ENCODE measurements around the gene ZFHX3. TPM values are rescaled to one million over a fixed set of nuclear protein-coding genes. Genes with fewer than 3 reads are reported as not detected.

Gene ZFHX3
- total and polyA plus RNA-seq, 4 donors = 2.6 to 32.7 (median 14.7) TPM

GRCh38 chr16:73031984-73032383 is 15.9 kb downstream of the ZFHX3 start:
- 92 to 93% methylated on average over 9 of the region's 9 CpGs for WGBS, 2 donors
- no peaks in the 10 kb centered on the region for H3K27me3 ChIP-seq (ENCODE audit: control insufficient read depth in 3 of 3, insufficient read depth in 3 of 3, low read length in 2 of 3)
- H3K9me3 ChIP-seq (ENCODE audit: control insufficient read depth in 4 of 4, insufficient read depth in 3 of 4, low read length in 3 of 4) = no peaks in the 10 kb centered on the region
- no peak overlapping the region for H3K4me3 ChIP-seq
- DNase-seq = no peak
- no peak for ATAC-seq (ENCODE audit: insufficient read depth, low FRiP score)
- H3K36me3 ChIP-seq (ENCODE audit: control insufficient read depth in 4 of 4, insufficient read depth in 4 of 4, low read length in 4 of 4) = no peaks in the 10 kb centered on the region
- no peak overlapping the region for H3K9ac ChIP-seq (ENCODE audit: insufficient read depth in 1 of 2, low read length in 2 of 2)
- TF ChIP-seq CTCF (IDR thresholded peaks at IDR 0.05; ENCODE audit: control extremely low read depth, extremely low read depth) = no peak
- peaks cover 8 to 60% (median 19%) of the 10 kb centered on the region in 5 donors for H3K4me1 ChIP-seq (ENCODE audit: control insufficient read depth in 5 of 5, insufficient read depth in 5 of 5, low read length in 5 of 5)
- no peak overlapping the region for H3K27ac ChIP-seq (ENCODE audit: low read depth in 1 of 2, low read length in 1 of 2)

- no peaks in the 10 kb centered on the region for H3K9me3 ChIP-seq (ENCODE audit: control insufficient read depth in 4 of 4, insufficient read depth in 3 of 4, low read length in 3 of 4)
- 67 to 75% methylated on average over 21 of the region's 21 CpGs for WGBS, 2 donors
- ATAC-seq (ENCODE audit: insufficient read depth, low FRiP score) (no peak), DNase-seq (no peak)
- H3K4me3 ChIP-seq = no peak overlapping the region
- H3K36me3 ChIP-seq (ENCODE audit: control insufficient read depth in 4 of 4, insufficient read depth in 4 of 4, low read length in 4 of 4) = no peaks in the 10 kb centered on the region
- H3K27me3 ChIP-seq (ENCODE audit: control insufficient read depth in 3 of 3, insufficient read depth in 3 of 3, low read length in 2 of 3) = no peaks in the 10 kb centered on the region
- no peak overlapping the region for H3K9ac ChIP-seq (ENCODE audit: insufficient read depth in 1 of 2, low read length in 2 of 2)
- no peak overlapping the region for H3K27ac ChIP-seq (ENCODE audit: low read depth in 1 of 2, low read length in 1 of 2)
- TF ChIP-seq CTCF (IDR thresholded peaks at IDR 0.05; ENCODE audit: control extremely low read depth, extremely low read depth) = no peak
- peaks cover 1 to 55% (median 19%) of the 10 kb centered on the region in 5 donors for H3K4me1 ChIP-seq (ENCODE audit: control insufficient read depth in 5 of 5, insufficient read depth in 5 of 5, low read length in 5 of 5)
Measured at GRCh38 chr16:73031155-73031866, 16.6 kb downstream of the ZFHX3 start.

- DNase-seq (no peak), ATAC-seq (ENCODE audit: insufficient read depth, low FRiP score) (no peak)
- Histone ChIP-seq H3K27ac (ENCODE audit: low read depth in 1 of 2, low read length in 1 of 2) (no peak overlapping the region), H3K36me3 (ENCODE audit: control insufficient read depth in 4 of 4, insufficient read depth in 4 of 4, low read length in 4 of 4) (no peaks in the 10 kb centered on the region), H3K27me3 (ENCODE audit: control insufficient read depth in 3 of 3, insufficient read depth in 3 of 3, low read length in 2 of 3) (no peaks in the 10 kb centered on the region), H3K4me1 (ENCODE audit: control insufficient read depth in 5 of 5, insufficient read depth in 5 of 5, low read length in 5 of 5) (peaks cover 10 to 61% (median 33%) of the 10 kb centered on the region in 5 donors), H3K9me3 (ENCODE audit: control insufficient read depth in 4 of 4, insufficient read depth in 3 of 4, low read length in 3 of 4) (no peaks in the 10 kb centered on the region), H3K4me3 (no peak overlapping the region), H3K9ac (ENCODE audit: insufficient read depth in 1 of 2, low read length in 2 of 2) (no peak overlapping the region)
- TF ChIP-seq CTCF (IDR thresholded peaks at IDR 0.05; ENCODE audit: control extremely low read depth, extremely low read depth) = no peak
- 83 to 90% methylated on average over 9 of the region's 9 CpGs for WGBS, 2 donors
Measured at GRCh38 chr16:73028721-73029361, 19.1 kb downstream of the ZFHX3 start.
